ENCODE results near the gene MYO1C.
"Not testable (repeated sequence)": the region's sequence is repeated elsewhere in the genome, so short reads cannot be mapped to it uniquely, and the experiment has no call there.

Gene MYO1C

DNA sequence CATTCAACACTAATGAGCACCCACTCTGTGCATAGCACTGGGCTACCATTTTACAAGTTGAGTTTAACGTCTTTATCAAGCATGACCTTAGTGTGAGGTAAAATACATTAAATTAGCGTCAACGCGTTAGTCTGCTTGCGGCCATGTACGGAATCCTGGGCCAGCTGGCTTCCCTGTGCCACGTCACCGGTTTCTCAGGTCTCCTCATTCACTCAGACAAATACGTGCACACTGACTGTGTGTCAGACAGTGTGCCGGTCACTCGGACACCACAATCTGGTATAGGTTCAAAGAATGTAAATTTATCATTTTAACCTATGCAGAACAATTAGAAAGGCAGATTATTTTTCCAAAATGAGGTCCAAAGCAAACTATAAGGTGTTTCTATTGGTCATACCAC lies 71.0 kb downstream of the MYO1C start:
- no peak overlapping the region for H3K27ac ChIP-seq

DNA sequence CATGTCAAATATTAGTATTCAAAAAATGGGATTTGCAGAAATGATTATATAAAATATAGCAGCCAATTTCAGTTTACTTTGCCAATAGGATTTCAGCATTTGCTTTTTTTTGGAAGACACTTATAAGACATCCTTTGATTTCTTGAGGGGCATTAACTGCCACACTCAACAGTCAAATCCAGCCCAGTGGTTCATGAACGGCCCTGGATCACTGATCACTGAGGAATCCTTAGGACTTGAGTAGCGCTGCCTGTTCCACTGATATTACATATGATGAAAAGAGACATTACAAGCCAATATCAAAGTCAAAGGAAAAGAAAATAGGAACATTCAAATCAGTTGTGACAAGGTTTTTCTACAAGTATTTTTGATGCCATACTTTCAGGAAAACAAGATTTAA lies 71.5 kb downstream of the MYO1C start:
- Histone ChIP-seq H3K4me3 (ENCODE audit: low read depth, low read length) (no peak overlapping the region), H3K27me3 (ENCODE audit: control insufficient read depth, insufficient read depth, low read length) (no peaks in the 10 kb centered on the region), H3K36me3 (ENCODE audit: control insufficient read depth, insufficient read depth, low read length) (no peaks in the 10 kb centered on the region), H3K9me3 (ENCODE audit: control insufficient read depth, low read length) (no peaks in the 10 kb centered on the region), H3K27ac (no peak overlapping the region), H3K4me2 (ENCODE audit: low read length) (no peak overlapping the region), H3K4me1 (no peaks in the 10 kb centered on the region), H3K9ac (no peak overlapping the region), H3K79me2 (peaks cover 9% of the 10 kb centered on the region), H2AFZ (no peak overlapping the region)
- TF ChIP-seq, protein P1, sequence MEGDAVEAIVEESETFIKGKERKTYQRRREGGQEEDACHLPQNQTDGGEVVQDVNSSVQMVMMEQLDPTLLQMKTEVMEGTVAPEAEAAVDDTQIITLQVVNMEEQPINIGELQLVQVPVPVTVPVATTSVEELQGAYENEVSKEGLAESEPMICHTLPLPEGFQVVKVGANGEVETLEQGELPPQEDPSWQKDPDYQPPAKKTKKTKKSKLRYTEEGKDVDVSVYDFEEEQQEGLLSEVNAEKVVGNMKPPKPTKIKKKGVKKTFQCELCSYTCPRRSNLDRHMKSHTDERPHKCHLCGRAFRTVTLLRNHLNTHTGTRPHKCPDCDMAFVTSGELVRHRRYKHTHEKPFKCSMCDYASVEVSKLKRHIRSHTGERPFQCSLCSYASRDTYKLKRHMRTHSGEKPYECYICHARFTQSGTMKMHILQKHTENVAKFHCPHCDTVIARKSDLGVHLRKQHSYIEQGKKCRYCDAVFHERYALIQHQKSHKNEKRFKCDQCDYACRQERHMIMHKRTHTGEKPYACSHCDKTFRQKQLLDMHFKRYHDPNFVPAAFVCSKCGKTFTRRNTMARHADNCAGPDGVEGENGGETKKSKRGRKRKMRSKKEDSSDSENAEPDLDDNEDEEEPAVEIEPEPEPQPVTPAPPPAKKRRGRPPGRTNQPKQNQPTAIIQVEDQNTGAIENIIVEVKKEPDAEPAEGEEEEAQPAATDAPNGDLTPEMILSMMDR (IDR thresholded peaks at IDR 0.05): no peak

More for the DNA sequence above, 71.0 kb downstream of the MYO1C start:
- no peaks in the 10 kb centered on the region for H3K4me1 ChIP-seq
- H3K79me2 ChIP-seq: peaks cover 14% of the 10 kb centered on the region
- H2AFZ ChIP-seq: no peak overlapping the region
- TF ChIP-seq, protein P1 (IDR thresholded peaks at IDR 0.05): no peak
- H3K27me3 ChIP-seq (ENCODE audit: control insufficient read depth, insufficient read depth, low read length): no peaks in the 10 kb centered on the region
- H3K36me3 ChIP-seq (ENCODE audit: control insufficient read depth, insufficient read depth, low read length): no peaks in the 10 kb centered on the region
- no peaks in the 10 kb centered on the region for H3K9me3 ChIP-seq (ENCODE audit: control insufficient read depth, low read length)
- H3K4me2 ChIP-seq (ENCODE audit: low read length): no peak overlapping the region
- H3K9ac ChIP-seq: no peak overlapping the region
- no peak overlapping the region for H3K4me3 ChIP-seq (ENCODE audit: low read depth, low read length)

DNA sequence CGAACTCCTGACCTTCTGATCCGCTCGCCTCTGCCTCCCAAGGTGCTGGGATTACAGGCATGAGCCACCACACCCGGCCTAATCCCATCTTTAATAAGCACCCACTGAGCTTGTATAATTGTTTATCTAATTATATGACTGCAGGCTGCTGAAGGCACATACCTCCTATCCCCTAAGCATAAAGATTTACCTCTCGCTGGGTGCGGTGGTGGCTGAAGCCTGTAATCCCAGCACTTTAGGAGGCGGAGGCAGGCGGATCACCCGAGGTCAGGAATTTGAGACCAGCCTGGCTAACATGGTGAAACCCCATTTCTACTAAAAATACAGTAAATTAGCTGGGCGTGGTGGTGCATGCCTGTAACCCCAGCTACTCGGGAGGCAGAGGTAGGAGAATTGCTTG lies 72.3 kb downstream of the MYO1C start:
- Histone ChIP-seq H2AFZ (no peak overlapping the region), H3K9me3 (ENCODE audit: control insufficient read depth, low read length) (no peaks in the 10 kb centered on the region), H3K9ac (no peak overlapping the region), H3K79me2 (peaks cover 1% of the 10 kb centered on the region), H3K4me3 (ENCODE audit: low read depth, low read length) (no peak overlapping the region), H3K27me3 (ENCODE audit: control insufficient read depth, insufficient read depth, low read length) (no peaks in the 10 kb centered on the region), H3K36me3 (ENCODE audit: control insufficient read depth, insufficient read depth, low read length) (no peaks in the 10 kb centered on the region), H3K4me1 (no peaks in the 10 kb centered on the region), H3K4me2 (ENCODE audit: low read length) (no peak overlapping the region), H3K27ac (no peak overlapping the region)
- TF ChIP-seq, protein P1 (IDR thresholded peaks at IDR 0.05): no peak

DNA sequence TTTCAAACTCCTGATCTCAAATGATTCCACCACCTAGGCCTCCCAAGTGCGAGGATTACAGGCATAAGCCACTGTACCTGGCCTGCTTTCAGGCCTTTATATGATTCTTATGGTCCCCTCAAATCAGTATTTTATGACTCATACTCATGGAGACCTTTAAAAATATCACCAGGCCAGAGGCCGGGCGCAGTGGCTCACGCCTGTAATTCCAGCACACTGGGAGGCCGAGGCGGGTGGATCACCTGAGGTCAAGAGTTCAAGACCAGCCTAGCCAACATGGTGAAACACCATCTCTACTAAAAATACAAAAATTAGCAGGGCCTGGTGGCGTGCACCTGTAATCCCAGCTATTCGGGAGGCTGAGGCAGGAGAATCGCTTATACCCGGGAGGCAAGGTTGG lies 74.0 kb downstream of the MYO1C start:
- H3K27me3 ChIP-seq (ENCODE audit: control insufficient read depth, insufficient read depth, low read length); H3K4me3 ChIP-seq (ENCODE audit: low read depth, low read length); H3K79me2 ChIP-seq; H2AFZ ChIP-seq; H3K4me2 ChIP-seq (ENCODE audit: low read length); H3K27ac ChIP-seq; H3K9ac ChIP-seq; H3K9me3 ChIP-seq (ENCODE audit: control insufficient read depth, low read length); H3K36me3 ChIP-seq (ENCODE audit: control insufficient read depth, insufficient read depth, low read length); H3K4me1 ChIP-seq: not testable (repeated sequence)

DNA sequence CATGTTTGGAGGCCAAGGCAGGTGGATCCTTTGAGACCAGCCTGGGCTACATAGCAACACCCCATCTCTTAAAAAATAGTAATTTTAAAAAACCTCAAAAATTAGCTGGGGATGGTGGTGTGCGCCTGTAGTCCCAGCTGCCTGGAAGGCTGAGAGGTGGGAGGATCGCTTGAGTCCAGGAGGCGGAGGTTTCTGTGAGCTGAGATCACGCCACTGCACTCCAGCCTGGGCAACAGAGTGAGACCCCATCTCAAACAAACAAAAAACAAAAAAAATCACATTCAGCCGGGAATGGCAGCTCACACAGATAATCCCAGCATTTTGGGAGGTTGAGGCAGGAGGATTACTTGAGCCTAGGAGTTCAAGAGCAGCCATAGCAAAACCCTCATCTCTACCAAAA lies 76.1 kb downstream of the MYO1C start:
- H3K36me3 ChIP-seq (ENCODE audit: control insufficient read depth, insufficient read depth, low read length): no peaks in the 10 kb centered on the region
- no peak overlapping the region for H3K9ac ChIP-seq
- H2AFZ ChIP-seq: no peak overlapping the region
- H3K79me2 ChIP-seq: no peaks in the 10 kb centered on the region
- H3K4me1 ChIP-seq: peaks cover 3% of the 10 kb centered on the region
- no peaks in the 10 kb centered on the region for H3K27me3 ChIP-seq (ENCODE audit: control insufficient read depth, insufficient read depth, low read length)
- H3K27ac ChIP-seq: no peak overlapping the region
- no peak overlapping the region for H3K4me3 ChIP-seq (ENCODE audit: low read depth, low read length)
- TF ChIP-seq, protein P1 (IDR thresholded peaks at IDR 0.05): no peak
- no peak overlapping the region for H3K4me2 ChIP-seq (ENCODE audit: low read length)
- H3K9me3 ChIP-seq (ENCODE audit: control insufficient read depth, low read length): no peaks in the 10 kb centered on the region

All from parathyroid adenoma (tissue), 2 donors.